Muscle layer of duodenum (tissue), 2 donors: ENCODE results near the gene RHBDF2.
"Not testable (repeated sequence)": the region's sequence is repeated elsewhere in the genome, so short reads cannot be mapped to it uniquely, and the experiment has no call there.

ENCODE experiments used
- H3K27ac ChIP-seq: one replicate; pipeline ENCODE4 v1.7.0; 2013; ENCODE audit warnings: mild to moderate bottlenecking, low read length
- H3K27me3 ChIP-seq: one replicate; pipeline ENCODE4 v1.7.0; 2013; ENCODE audit warnings: low read depth, mild to moderate bottlenecking, control low read depth, low read length
- H3K36me3 ChIP-seq, 2 donors: one replicate each; pipeline ENCODE4 v1.7.0; 2013; ENCODE audit warnings: low read length in 2 of 2, control low read depth in 1 of 2, mild to moderate bottlenecking in 1 of 2; ENCODE audit not compliant: insufficient read depth in 2 of 2, control insufficient read depth in 1 of 2
- H3K4me1 ChIP-seq, 2 donors: one replicate each; pipeline ENCODE4 v1.7.0; 2013; ENCODE audit warnings: low read length in 2 of 2, mild to moderate bottlenecking in 2 of 2, control low read depth in 1 of 2, moderate library complexity in 1 of 2; ENCODE audit not compliant: insufficient read depth in 2 of 2, control insufficient read depth in 1 of 2
- H3K4me3 ChIP-seq, 2 donors: one replicate each; pipeline ENCODE4 v1.7.0; 2013; ENCODE audit warnings: low read length in 2 of 2, low read depth in 1 of 2, mild to moderate bottlenecking in 1 of 2
- H3K9me3 ChIP-seq, 2 donors: one replicate each; pipeline ENCODE4 v1.7.0; 2013; ENCODE audit warnings: low read length in 2 of 2, control low read depth in 1 of 2, mild to moderate bottlenecking in 1 of 2; ENCODE audit not compliant: control insufficient read depth in 1 of 2
- donor health status: healthy.

RHBDF2 gene

DNA sequence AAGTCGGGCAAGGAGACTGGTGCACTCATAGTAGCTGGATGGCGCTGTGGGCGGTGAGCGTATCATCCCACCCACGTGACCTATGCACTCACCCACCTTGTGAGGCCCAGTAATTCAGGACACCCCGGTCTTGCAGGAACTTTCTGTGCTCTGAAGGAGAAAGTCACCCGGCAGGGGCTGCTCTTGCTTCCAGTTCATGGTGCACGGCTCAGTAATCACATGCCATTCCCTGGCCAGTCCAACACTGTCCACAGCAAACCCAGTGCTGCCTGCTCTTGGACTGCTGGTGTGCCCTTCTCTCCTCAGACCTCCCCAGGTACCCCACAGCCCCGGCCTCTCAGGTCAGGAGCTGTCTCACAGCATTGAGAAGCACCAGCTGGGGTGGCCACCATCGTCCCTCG lies 16.4 kb upstream of the RHBDF2 start:
- Histone ChIP-seq H3K36me3 (no peaks in the 10 kb centered on the region), H3K4me3 (no peak overlapping the region), H3K4me1 (peaks cover 0 to under 1% of the 10 kb centered on the region in 2 donors), H3K9me3 (no peaks in the 10 kb centered on the region), H3K27me3 (no peaks in the 10 kb centered on the region), H3K27ac (no peak overlapping the region)

- H3K4me3 ChIP-seq = no peak overlapping the region
- peaks cover 0 to 5% of the 10 kb centered on the region in 2 donors for H3K4me1 ChIP-seq
Observed at GRCh38 chr17:76515274-76515949, 14.2 kb upstream of the RHBDF2 start.

DNA sequence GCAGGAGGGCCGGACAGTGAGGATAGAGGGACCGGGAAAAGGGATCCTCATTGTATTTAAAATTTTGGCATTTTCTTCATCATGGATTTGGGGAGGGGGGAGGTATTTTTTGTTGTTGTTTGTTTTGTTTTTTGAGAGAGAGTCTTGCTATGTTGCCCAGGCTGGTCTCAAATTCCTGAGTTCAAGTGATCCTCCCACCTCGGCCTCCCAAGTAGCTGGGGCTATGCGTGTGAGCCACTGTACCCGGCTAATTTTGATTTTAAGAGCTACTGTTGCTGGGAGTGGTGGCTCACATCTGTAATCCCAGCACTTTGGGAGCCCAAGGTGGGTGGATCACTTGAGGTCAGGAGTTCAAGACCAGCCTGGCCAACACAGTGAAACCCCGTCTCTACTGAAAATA lies 13.1 kb upstream of the RHBDF2 start:
- H3K27ac ChIP-seq, H3K36me3 ChIP-seq, H3K4me3 ChIP-seq: not testable (repeated sequence)

More at GRCh38 chr17:76515274-76515949, 14.2 kb upstream of the RHBDF2 start:
- H3K27ac ChIP-seq = peak overlapping the region; percentile 45
- H3K27me3 ChIP-seq = no peaks in the 10 kb centered on the region
- H3K36me3 ChIP-seq = no peaks in the 10 kb centered on the region
- H3K9me3 ChIP-seq = no peaks in the 10 kb centered on the region

DNA sequence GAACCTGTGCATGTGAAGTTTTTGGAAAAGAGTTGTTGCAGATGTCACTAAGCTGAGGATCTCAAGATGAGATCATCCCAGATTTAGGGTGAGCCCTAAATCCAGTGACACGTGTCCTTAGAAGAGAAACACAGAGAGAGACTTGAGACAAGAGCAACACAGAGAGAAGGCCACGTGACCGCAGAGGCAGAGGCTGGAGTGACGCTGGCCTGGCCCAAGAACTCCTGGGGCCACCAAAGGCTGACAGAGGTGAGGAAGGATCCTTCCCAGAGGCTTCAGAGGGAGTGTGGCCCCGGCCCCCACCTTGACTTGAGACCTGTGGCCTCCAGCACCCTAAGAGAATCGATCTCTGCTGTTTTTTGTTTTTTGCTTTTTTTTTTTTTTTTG lies 12.1 kb upstream of the RHBDF2 start:
- H3K27ac ChIP-seq = no peak overlapping the region
- no peak overlapping the region for H3K4me3 ChIP-seq
- no peaks in the 10 kb centered on the region for H3K9me3 ChIP-seq
- H3K27me3 ChIP-seq = no peaks in the 10 kb centered on the region
- H3K4me1 ChIP-seq = peaks cover 0 to 8% of the 10 kb centered on the region in 2 donors
- H3K36me3 ChIP-seq = no peaks in the 10 kb centered on the region

More for the DNA sequence above, 13.1 kb upstream of the RHBDF2 start:
- not testable (repeated sequence) for H3K27me3 ChIP-seq, H3K4me1 ChIP-seq, H3K9me3 ChIP-seq

DNA sequence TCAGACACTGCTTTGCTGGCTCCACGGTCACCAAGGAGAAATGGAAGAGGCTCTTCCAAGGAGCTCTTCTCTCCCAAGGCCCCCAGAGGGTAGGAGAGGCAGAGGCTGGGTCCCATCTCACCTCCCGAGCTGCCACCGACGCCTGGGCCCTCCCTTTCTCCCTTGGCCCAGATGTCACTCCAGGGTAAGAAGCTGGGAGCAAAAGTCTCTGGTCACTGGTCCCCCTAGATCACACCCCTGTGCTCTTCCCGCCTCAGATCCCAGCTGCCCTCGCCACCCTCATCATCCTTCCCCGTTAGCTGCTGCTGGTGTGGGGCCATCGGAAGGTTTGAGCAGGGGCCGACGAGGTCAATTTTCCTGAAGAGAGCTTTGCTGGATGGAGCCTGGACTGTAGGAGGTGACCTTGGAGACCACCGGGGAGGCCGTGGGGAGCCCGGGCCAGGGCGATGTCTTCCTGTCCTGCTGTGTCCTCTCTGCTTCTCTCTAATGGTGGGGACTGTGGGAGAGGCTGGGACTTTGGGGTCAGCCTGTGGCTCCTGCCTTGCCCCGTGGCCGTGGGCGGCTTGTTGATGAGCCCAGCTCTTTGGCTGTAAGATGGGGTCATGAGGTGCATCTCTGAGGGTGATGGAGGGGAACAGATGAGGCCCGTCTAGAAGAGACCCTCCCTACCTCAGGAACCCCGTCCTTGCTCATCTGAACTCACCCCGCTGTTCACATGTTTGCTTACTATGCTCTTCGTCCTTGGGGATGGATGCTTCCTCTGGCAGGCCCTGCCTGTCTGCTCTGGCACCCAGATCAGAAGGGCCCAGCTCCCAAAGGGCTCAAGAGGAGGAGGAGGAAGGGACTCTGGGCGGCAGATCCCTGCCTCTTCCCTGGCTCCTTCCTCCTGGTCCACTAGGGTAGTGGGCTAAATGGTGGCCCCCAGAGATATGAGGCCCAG lies 11.4 kb upstream of the RHBDF2 start:
- no peaks in the 10 kb centered on the region for H3K27me3 ChIP-seq
- no peaks in the 10 kb centered on the region for H3K36me3 ChIP-seq
- peaks cover 0 to 8% of the 10 kb centered on the region in 2 donors for H3K4me1 ChIP-seq
- H3K4me3 ChIP-seq = no peak overlapping the region
- H3K9me3 ChIP-seq = no peaks in the 10 kb centered on the region
- no peak overlapping the region for H3K27ac ChIP-seq

GRCh38 chr17:76511668-76512365 lies 10.6 kb upstream of the RHBDF2 start:
- Histone ChIP-seq H3K36me3 (no peaks in the 10 kb centered on the region), H3K4me3 (no peak overlapping the region), H3K27ac (no peak overlapping the region), H3K4me1 (peaks cover 0 to 8% of the 10 kb centered on the region in 2 donors), H3K27me3 (no peaks in the 10 kb centered on the region), H3K9me3 (no peaks in the 10 kb centered on the region)

DNA sequence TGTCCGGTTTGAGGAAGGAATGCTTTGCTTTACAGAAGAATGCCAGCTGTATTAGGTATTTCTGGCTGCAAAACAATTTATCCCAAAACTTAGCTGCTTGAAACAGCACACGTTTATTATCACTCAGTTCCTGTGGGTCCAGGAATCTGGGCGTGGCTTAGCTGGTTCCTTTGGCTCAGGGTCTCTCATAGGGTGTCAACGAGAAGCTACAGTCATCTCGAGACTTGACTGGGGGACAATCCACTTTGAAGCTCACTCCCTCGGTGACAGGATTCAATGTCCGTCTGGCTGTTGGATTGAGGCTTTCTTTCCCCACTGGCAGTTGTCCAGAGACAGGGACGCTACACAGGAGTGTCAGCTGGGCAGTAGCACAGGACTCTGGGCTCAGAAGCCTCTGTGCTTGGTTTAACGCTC lies 9.6 kb upstream of the RHBDF2 start:
- Histone ChIP-seq H3K27ac (no peak overlapping the region), H3K36me3 (no peaks in the 10 kb centered on the region), H3K9me3 (no peaks in the 10 kb centered on the region), H3K4me3 (no peak overlapping the region), H3K27me3 (no peaks in the 10 kb centered on the region), H3K4me1 (peaks cover 0 to 8% of the 10 kb centered on the region in 2 donors)

DNA sequence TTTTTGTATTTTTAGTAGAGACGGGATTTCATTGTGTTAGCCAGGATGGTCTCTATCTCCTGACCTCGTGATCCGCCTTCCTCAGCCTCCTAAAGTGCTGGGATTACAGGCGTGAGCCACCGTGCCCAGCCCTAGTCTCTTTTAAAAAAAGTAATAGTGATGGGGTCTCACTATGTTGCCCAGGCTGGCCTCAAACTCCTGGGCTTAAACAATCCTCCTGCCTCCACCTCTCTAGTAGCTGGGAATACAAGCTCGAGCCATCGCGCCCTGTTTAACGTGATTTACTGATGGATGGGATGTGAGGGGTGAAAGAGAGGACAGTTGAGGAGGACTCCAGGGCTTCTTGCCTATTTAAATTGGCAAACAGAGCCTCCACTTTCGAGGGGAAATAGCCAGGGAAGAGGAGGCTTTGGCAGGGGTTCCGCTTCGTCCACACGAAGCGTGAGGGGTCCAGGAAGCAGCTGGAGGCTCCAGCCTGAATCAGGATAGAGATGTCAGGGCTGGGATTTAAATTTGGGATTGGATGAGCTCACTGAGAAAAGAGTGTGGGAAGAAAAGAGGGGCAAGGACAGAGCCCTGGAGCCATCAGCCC lies 7.3 kb upstream of the RHBDF2 start:
- not testable (repeated sequence) for H3K27me3 ChIP-seq, H3K36me3 ChIP-seq, H3K4me3 ChIP-seq, H3K9me3 ChIP-seq, H3K27ac ChIP-seq, H3K4me1 ChIP-seq

DNA sequence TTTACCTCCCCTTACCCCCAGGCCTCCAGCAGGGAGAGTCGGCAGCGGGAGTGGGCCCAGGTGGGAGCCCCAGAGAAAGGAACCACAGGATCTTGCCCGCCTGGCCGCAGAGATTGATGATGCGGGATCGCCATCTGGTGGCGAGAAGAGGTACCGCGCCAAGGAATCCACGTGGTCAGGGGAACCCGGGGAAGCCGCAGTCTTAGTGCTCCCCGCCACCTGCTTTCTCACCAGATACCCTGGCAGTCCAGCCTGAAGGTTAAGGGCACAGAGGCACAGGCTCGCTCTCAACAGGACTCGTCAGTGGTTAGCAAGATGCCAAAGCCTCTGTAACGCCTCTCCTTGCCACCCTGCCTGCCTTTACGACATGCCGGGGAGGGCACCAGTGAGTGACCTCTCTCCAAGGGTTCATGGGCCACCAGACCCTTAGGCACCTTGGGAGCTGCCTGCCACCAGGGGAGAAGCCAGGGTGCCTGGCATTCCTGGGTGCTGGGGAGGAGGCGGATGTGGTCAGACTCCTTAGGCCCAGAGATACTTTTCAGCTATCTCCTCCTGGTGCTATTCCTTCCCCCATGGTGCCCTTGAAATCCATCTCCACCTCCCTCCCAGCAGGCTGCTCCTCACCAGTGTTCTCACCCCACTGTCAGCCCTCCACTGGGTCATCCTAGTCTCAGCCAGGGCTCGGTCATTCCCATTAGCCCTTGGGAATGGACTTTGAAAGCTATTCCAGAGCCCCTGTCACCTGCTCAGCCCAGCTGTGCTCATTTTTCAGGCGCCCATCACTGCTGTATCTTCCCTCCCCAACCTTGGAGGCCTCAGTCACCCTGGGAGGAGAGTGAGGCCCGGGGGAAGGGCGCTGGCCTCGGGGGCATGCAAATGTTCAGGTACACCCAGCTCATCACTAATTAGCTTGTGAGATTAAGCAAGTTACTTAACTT lies 5.5 kb upstream of the RHBDF2 start:
- Histone ChIP-seq H3K9me3 (no peaks in the 10 kb centered on the region), H3K36me3 (no peaks in the 10 kb centered on the region), H3K27ac (no peak overlapping the region), H3K4me1 (peaks cover 5 to 15% of the 10 kb centered on the region in 2 donors), H3K4me3 (no peak overlapping the region), H3K27me3 (no peaks in the 10 kb centered on the region)

DNA sequence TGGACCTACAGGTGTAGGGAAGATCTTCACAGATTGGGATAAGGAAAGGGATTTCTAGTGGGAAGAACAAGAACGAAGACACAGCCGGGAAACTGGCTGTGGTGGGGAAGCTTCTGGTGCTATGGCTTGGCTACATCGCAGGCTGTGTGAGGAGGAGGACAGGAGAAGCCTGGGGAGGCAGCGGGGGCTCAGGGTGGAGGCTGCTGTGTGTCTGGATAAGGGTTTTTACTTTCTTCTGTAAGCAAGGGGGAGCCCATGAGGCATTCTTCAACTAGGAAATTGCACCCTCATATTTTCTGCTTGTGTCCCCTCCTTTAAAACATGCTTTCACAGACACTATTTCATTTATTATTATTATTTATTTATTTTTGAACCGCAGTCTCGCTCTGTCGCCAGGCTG lies 2.9 kb upstream of the RHBDF2 start:
- Histone ChIP-seq H3K9me3 (no peaks in the 10 kb centered on the region), H3K27ac (no peak overlapping the region)

More for the DNA sequence above, 2.9 kb upstream of the RHBDF2 start:
- H3K27me3 ChIP-seq = no peaks in the 10 kb centered on the region
- H3K4me3 ChIP-seq = no peak overlapping the region
- no peaks in the 10 kb centered on the region for H3K36me3 ChIP-seq
- H3K4me1 ChIP-seq = peaks cover 6 to 13% of the 10 kb centered on the region in 2 donors
